Muscle of leg (tissue), 11 donors: ENCODE data around the gene ZNF267. TPM values are rescaled to one million over a fixed set of nuclear protein-coding genes. Genes with fewer than 3 reads are reported as not detected.

ENCODE experiments used
- DNase-seq: peaks from one replicate; pipeline ENCODE4 v3.0.0; 2013
- H3K27ac ChIP-seq: one replicate; pipeline ENCODE4 v1.5.1; 2013; ENCODE audit warnings: mild to moderate bottlenecking, low read length, control low read depth
- H3K27me3 ChIP-seq: one replicate; pipeline ENCODE4 v1.6.1; 2013; ENCODE audit warnings: low read length; ENCODE audit not compliant: control insufficient read depth, insufficient read depth
- H3K36me3 ChIP-seq: one replicate; pipeline ENCODE4 v1.6.1; 2013; ENCODE audit warnings: low read length; ENCODE audit not compliant: control insufficient read depth, insufficient read depth
- H3K4me1 ChIP-seq: one replicate; pipeline ENCODE4 v1.6.1; 2013; ENCODE audit warnings: low read length; ENCODE audit not compliant: control insufficient read depth, insufficient read depth
- H3K4me3 ChIP-seq: one replicate; pipeline ENCODE4 v1.5.1; 2013; ENCODE audit warnings: low read length, control low read depth
- H3K9me3 ChIP-seq: replicated peaks from 2 replicates; pipeline ENCODE4 v1.6.1; 2013; ENCODE audit warnings: low read depth, low read length; ENCODE audit not compliant: control insufficient read depth
- WGBS: methylation state at CpG from one replicate; pipeline ENCODE4 v1.1.5; 2013; ENCODE audit warnings: missing lambda C conversion rate; ENCODE audit not compliant: insufficient coverage; 5-methylcytosine and 5-hydroxymethylcytosine counted together
- polyA plus RNA-seq, 8 donors: library from polyadenylated mRNA; unstranded; fragments of 120-200 nt; gene quantifications; one replicate each; pipeline versions ENCODE4 v1.2.1 to v1.2.3, GENCODE V29; 2013; ENCODE audit warnings: inconsistent platforms in 1 of 8, low replicate concordance in 1 of 8; ENCODE audit not compliant: insufficient read length in 8 of 8, insufficient read depth in 1 of 8
- total RNA-seq: library from RNA; stranded (reverse); fragments of 120-200 nt; gene quantifications from one replicate; pipeline ENCODE4 v1.2.4, GENCODE V29; 2013

Gene ZNF267
- total and polyA plus RNA-seq, 9 donors, result 6.2 to 10.4 (median 7.3) TPM

- no peaks in the 10 kb centered on the region for H3K9me3 ChIP-seq
- no peaks in the 10 kb centered on the region for H3K27me3 ChIP-seq
- WGBS, result no CpG with 5 or more reads among the region's 3 CpGs
- H3K27ac ChIP-seq, result no peak overlapping the region
- no peaks in the 10 kb centered on the region for H3K36me3 ChIP-seq
- no peak overlapping the region for H3K4me3 ChIP-seq
- no peak for DNase-seq
- H3K4me1 ChIP-seq, result peaks cover 10% of the 10 kb centered on the region
Observed at GRCh38 chr16:31868164-31868563, 5.4 kb upstream of the ZNF267 start.

GRCh38 chr16:31868691-31869167 lies 4.9 kb upstream of the ZNF267 start:
- no peaks in the 10 kb centered on the region for H3K36me3 ChIP-seq

GRCh38 chr16:31869511-31870201 lies 4.0 kb upstream of the ZNF267 start:
- Histone ChIP-seq H3K27me3 (no peaks in the 10 kb centered on the region), H3K4me1 (peaks cover 14% of the 10 kb centered on the region), H3K9me3 (no peaks in the 10 kb centered on the region), H3K27ac (peak overlapping the region; percentile 81), H3K36me3 (no peaks in the 10 kb centered on the region), H3K4me3 (no peak overlapping the region)
- WGBS, result 83% methylated on average over 1 of the region's 4 CpGs
- peak; percentile 87 for DNase-seq

More at GRCh38 chr16:31868691-31869167, 4.9 kb upstream of the ZNF267 start:
- peaks cover 12% of the 10 kb centered on the region for H3K4me1 ChIP-seq
- peak overlapping the region; percentile 47 for H3K27ac ChIP-seq
- 0% methylated on average over 2 of the region's 8 CpGs for WGBS
- DNase-seq, result peak; percentile 86
- H3K4me3 ChIP-seq, result no peak overlapping the region
- no peaks in the 10 kb centered on the region for H3K27me3 ChIP-seq
- H3K9me3 ChIP-seq, result no peaks in the 10 kb centered on the region

GRCh38 chr16:31870809-31871208 lies 2.8 kb upstream of the ZNF267 start:
- 67% methylated on average over 2 of the region's 2 CpGs for WGBS
- H3K9me3 ChIP-seq, result no peaks in the 10 kb centered on the region
- no peak overlapping the region for H3K27ac ChIP-seq
- H3K27me3 ChIP-seq, result no peaks in the 10 kb centered on the region
- DNase-seq, result no peak
- no peak overlapping the region for H3K4me3 ChIP-seq
- no peaks in the 10 kb centered on the region for H3K36me3 ChIP-seq
- peaks cover 21% of the 10 kb centered on the region for H3K4me1 ChIP-seq

- no CpG with 5 or more reads among the region's 3 CpGs for WGBS
- H3K4me3 ChIP-seq, result no peak overlapping the region
Observed at GRCh38 chr16:31871510-31871909, 2.1 kb upstream of the ZNF267 start.

GRCh38 chr16:31872201-31872600 lies 1.4 kb upstream of the ZNF267 start:
- Histone ChIP-seq H3K36me3 (no peaks in the 10 kb centered on the region), H3K4me1 (peaks cover 21% of the 10 kb centered on the region), H3K27me3 (no peaks in the 10 kb centered on the region), H3K4me3 (no peak overlapping the region), H3K9me3 (no peaks in the 10 kb centered on the region), H3K27ac (no peak overlapping the region)
- WGBS, result 92% methylated on average over 2 of the region's 6 CpGs
- no peak for DNase-seq

More at GRCh38 chr16:31871510-31871909, 2.1 kb upstream of the ZNF267 start:
- Histone ChIP-seq H3K4me1 (peaks cover 21% of the 10 kb centered on the region), H3K27ac (no peak overlapping the region), H3K27me3 (no peaks in the 10 kb centered on the region), H3K9me3 (no peaks in the 10 kb centered on the region), H3K36me3 (no peaks in the 10 kb centered on the region)
- no peak for DNase-seq

- Histone ChIP-seq H3K9me3 (no peaks in the 10 kb centered on the region), H3K27me3 (no peaks in the 10 kb centered on the region), H3K27ac (peak overlapping the region; percentile 95), H3K36me3 (no peaks in the 10 kb centered on the region), H3K4me3 (peak overlapping the region; percentile 78), H3K4me1 (peaks cover 17% of the 10 kb centered on the region)
- WGBS, result 1% methylated on average over 8 of the region's 14 CpGs
- DNase-seq, result peak; percentile 40
Observed at GRCh38 chr16:31874366-31875111, 932 bp downstream of the ZNF267 start.

GRCh38 chr16:31875112-31875803 lies 1.7 kb downstream of the ZNF267 start:
- no peaks in the 10 kb centered on the region for H3K9me3 ChIP-seq
- peaks cover 15% of the 10 kb centered on the region for H3K4me1 ChIP-seq
- 29% methylated on average over 1 of the region's 5 CpGs for WGBS
- DNase-seq, result peak; percentile 50
- no peaks in the 10 kb centered on the region for H3K27me3 ChIP-seq
- peak overlapping the region; percentile 78 for H3K4me3 ChIP-seq
- H3K27ac ChIP-seq, result no peak overlapping the region
- no peaks in the 10 kb centered on the region for H3K36me3 ChIP-seq

GRCh38 chr16:31875928-31876547 lies 2.4 kb downstream of the ZNF267 start:
- Histone ChIP-seq H3K4me3 (no peak overlapping the region), H3K36me3 (no peaks in the 10 kb centered on the region), H3K27me3 (no peaks in the 10 kb centered on the region), H3K27ac (no peak overlapping the region), H3K4me1 (peaks cover 15% of the 10 kb centered on the region), H3K9me3 (no peaks in the 10 kb centered on the region)
- 100% methylated on average over 1 of the region's 4 CpGs for WGBS
- no peak for DNase-seq
